ENCODE data around the gene TRIM24. TPM values are rescaled to one million over a fixed set of nuclear protein-coding genes. Genes with fewer than 3 reads are reported as not detected.

TRIM24 gene
- total and polyA plus RNA-seq, 4 donors: 7.0 to 33.0 (median 17.4) TPM

- no peak for ATAC-seq (ENCODE audit: insufficient read depth, low FRiP score)
- TF ChIP-seq CTCF (IDR thresholded peaks at IDR 0.05; ENCODE audit: control extremely low read depth, extremely low read depth): no peak
- WGBS, 2 donors: 45 to 46% methylated on average over 12 of the region's 12 CpGs
Observed at GRCh38 chr7:138608275-138608674, 148.2 kb downstream of the TRIM24 start.

DNA sequence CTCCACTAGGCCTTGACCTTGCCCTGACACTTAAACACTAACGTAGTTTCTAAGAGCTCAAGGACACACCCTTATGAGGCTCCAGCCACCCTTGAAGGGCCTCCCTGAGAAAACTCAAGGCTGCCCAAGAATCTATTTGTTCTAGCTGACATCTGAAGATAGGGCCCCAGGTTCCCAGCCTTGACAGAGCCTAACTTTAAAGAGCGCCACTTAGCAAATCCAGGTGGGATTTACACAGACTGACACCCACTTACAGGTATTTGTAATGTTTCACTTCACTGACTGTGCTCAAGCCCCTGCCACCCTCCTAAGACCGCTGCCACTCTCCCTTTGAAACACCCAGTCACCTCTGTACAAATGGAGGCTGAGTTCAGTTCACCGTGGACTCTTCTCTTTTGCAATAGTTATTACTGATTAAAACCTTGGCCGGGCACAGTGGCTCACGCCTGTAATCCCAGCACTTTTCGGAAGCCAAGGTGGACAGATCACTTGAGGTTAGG, 150.7 kb downstream of the TRIM24 start:
- peaks cover 0 to 11% (median 1%) of the 10 kb centered on the region in 5 donors for H3K4me1 ChIP-seq (ENCODE audit: control insufficient read depth in 5 of 5, insufficient read depth in 5 of 5, low read length in 5 of 5)
- H3K9ac ChIP-seq (ENCODE audit: insufficient read depth in 1 of 2, low read length in 2 of 2): no peak overlapping the region
- WGBS, 2 donors: 69 to 83% methylated on average over 7 of the region's 7 CpGs
- H3K27ac ChIP-seq (ENCODE audit: low read depth in 1 of 2, low read length in 1 of 2): no peak overlapping the region
- no peaks in the 10 kb centered on the region for H3K9me3 ChIP-seq (ENCODE audit: control insufficient read depth in 4 of 4, insufficient read depth in 3 of 4, low read length in 3 of 4)
- H3K4me3 ChIP-seq: no peak overlapping the region
- ATAC-seq (ENCODE audit: insufficient read depth, low FRiP score) (peak; percentile 55), DNase-seq (peak; percentile 37 to 62 (median 49))
- TF ChIP-seq CTCF (IDR thresholded peaks at IDR 0.05; ENCODE audit: control extremely low read depth, extremely low read depth): no peak
- no peaks in the 10 kb centered on the region for H3K27me3 ChIP-seq (ENCODE audit: control insufficient read depth in 3 of 3, insufficient read depth in 3 of 3, low read length in 2 of 3)
- H3K36me3 ChIP-seq (ENCODE audit: control insufficient read depth in 4 of 4, insufficient read depth in 4 of 4, low read length in 4 of 4): no peaks in the 10 kb centered on the region

More at GRCh38 chr7:138608275-138608674, 148.2 kb downstream of the TRIM24 start:
- Histone ChIP-seq H3K9me3 (ENCODE audit: control insufficient read depth in 4 of 4, insufficient read depth in 3 of 4, low read length in 3 of 4) (no peaks in the 10 kb centered on the region), H3K27me3 (ENCODE audit: control insufficient read depth in 3 of 3, insufficient read depth in 3 of 3, low read length in 2 of 3) (no peaks in the 10 kb centered on the region), H3K36me3 (ENCODE audit: control insufficient read depth in 4 of 4, insufficient read depth in 4 of 4, low read length in 4 of 4) (no peaks in the 10 kb centered on the region), H3K4me1 (ENCODE audit: control insufficient read depth in 5 of 5, insufficient read depth in 5 of 5, low read length in 5 of 5) (peaks cover 0 to 5% (median 0%) of the 10 kb centered on the region in 5 donors), H3K4me3 (no peak overlapping the region), H3K27ac (ENCODE audit: low read depth in 1 of 2, low read length in 1 of 2) (no peak overlapping the region), H3K9ac (ENCODE audit: insufficient read depth in 1 of 2, low read length in 2 of 2) (no peak overlapping the region)
- DNase-seq: peak in 2 of 3 donors; percentile 17 to 29

DNA sequence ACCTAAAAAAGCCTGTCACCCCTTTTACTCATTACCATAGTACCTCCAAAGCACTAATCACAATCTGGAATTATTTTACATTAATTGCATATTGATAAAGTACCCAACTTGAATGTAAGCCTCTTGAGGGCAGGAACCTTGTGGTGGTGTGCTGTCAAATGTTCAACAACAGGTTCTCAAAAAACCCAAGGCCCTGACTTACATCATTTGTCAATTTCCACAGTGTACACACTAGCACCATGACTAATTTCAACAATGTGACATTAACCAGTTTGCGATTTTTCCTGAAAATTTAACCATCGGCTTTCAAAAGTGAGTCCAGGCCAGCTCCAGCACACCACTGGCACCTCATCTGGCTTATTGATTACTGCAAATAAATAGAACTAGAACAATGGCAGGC, 153.6 kb downstream of the TRIM24 start:
- whole genome bisulfite sequencing, 2 donors: 89 to 94% methylated on average over 2 of the region's 2 CpGs
- Histone ChIP-seq H3K36me3 (ENCODE audit: control insufficient read depth in 4 of 4, insufficient read depth in 4 of 4, low read length in 4 of 4) (no peaks in the 10 kb centered on the region), H3K27ac (ENCODE audit: low read depth in 1 of 2, low read length in 1 of 2) (no peak overlapping the region), H3K9me3 (ENCODE audit: control insufficient read depth in 4 of 4, insufficient read depth in 3 of 4, low read length in 3 of 4) (no peaks in the 10 kb centered on the region), H3K4me3 (no peak overlapping the region), H3K9ac (ENCODE audit: insufficient read depth in 1 of 2, low read length in 2 of 2) (no peak overlapping the region), H3K4me1 (ENCODE audit: control insufficient read depth in 5 of 5, insufficient read depth in 5 of 5, low read length in 5 of 5) (peaks cover 0 to 6% (median 0%) of the 10 kb centered on the region in 5 donors), H3K27me3 (ENCODE audit: control insufficient read depth in 3 of 3, insufficient read depth in 3 of 3, low read length in 2 of 3) (no peaks in the 10 kb centered on the region)
- no peak for DNase-seq
- no peak for TF ChIP-seq CTCF (IDR thresholded peaks at IDR 0.05; ENCODE audit: control extremely low read depth, extremely low read depth)
- ATAC-seq (ENCODE audit: insufficient read depth, low FRiP score): no peak

- H3K9me3 ChIP-seq (ENCODE audit: control insufficient read depth in 4 of 4, insufficient read depth in 3 of 4, low read length in 3 of 4): no peaks in the 10 kb centered on the region
- ATAC-seq (ENCODE audit: insufficient read depth, low FRiP score): no peak
- no peak for TF ChIP-seq CTCF (IDR thresholded peaks at IDR 0.05; ENCODE audit: control extremely low read depth, extremely low read depth)
- H3K4me1 ChIP-seq (ENCODE audit: control insufficient read depth in 5 of 5, insufficient read depth in 5 of 5, low read length in 5 of 5): peaks cover 0 to 6% (median 0%) of the 10 kb centered on the region in 5 donors
- no peak overlapping the region for H3K4me3 ChIP-seq
- H3K9ac ChIP-seq (ENCODE audit: insufficient read depth in 1 of 2, low read length in 2 of 2): no peak overlapping the region
- DNase-seq: no peak
- H3K27me3 ChIP-seq (ENCODE audit: control insufficient read depth in 3 of 3, insufficient read depth in 3 of 3, low read length in 2 of 3): no peaks in the 10 kb centered on the region
- WGBS, 2 donors: 88 to 96% methylated on average over 6 of the region's 6 CpGs
- no peak overlapping the region for H3K27ac ChIP-seq (ENCODE audit: low read depth in 1 of 2, low read length in 1 of 2)
- H3K36me3 ChIP-seq (ENCODE audit: control insufficient read depth in 4 of 4, insufficient read depth in 4 of 4, low read length in 4 of 4): no peaks in the 10 kb centered on the region
Observed at GRCh38 chr7:138616085-138616484, 156.0 kb downstream of the TRIM24 start.
